ENCODE results near the gene LASP1.

DNA sequence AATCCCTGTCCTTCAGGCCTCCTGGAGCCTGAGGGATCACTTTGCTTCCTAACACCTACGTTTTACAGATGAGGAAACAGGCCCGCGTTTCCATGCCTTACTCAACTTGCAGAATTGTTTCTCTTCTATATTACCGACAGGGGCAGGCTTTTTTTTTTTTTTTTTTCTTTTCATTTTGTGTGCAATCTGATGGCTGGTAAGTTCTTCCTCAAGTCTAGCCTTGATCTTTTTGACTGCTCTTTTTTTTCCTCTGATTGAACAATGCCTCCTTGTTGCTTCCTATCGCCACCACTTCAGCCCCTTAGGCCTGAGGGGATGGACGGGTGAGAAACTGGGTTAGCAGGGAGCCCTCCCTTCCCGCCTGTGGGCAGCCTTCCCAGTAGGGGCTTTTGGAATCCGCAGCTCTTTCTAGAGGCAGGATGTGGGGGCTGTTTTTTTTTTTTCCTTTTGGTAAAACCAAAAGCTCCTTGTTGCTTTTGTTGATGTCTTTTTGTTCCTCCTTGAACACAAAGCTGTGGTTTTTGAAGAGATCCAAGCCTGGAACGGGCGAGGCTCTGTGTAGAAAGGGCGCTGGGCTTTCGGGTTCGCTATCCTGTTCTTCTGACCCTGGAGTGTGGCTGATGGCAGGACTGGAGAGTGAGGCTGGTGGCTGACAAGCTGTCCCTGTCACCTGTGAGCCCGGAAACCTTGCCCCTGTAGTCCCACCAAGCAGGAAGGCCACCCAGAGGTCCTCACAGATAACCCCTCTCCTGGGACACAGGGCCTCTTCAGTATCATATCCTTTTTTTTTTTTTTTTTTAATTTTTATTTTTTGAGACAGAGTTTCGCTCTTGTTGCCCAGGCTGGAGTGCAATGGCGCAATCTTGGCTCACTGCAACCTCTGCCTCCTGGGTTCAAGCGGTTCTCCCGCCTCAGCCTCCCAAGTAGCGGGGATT, 14.0 kb downstream of the LASP1 start:
- TF ChIP-seq, protein P1, sequence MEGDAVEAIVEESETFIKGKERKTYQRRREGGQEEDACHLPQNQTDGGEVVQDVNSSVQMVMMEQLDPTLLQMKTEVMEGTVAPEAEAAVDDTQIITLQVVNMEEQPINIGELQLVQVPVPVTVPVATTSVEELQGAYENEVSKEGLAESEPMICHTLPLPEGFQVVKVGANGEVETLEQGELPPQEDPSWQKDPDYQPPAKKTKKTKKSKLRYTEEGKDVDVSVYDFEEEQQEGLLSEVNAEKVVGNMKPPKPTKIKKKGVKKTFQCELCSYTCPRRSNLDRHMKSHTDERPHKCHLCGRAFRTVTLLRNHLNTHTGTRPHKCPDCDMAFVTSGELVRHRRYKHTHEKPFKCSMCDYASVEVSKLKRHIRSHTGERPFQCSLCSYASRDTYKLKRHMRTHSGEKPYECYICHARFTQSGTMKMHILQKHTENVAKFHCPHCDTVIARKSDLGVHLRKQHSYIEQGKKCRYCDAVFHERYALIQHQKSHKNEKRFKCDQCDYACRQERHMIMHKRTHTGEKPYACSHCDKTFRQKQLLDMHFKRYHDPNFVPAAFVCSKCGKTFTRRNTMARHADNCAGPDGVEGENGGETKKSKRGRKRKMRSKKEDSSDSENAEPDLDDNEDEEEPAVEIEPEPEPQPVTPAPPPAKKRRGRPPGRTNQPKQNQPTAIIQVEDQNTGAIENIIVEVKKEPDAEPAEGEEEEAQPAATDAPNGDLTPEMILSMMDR (IDR thresholded peaks at IDR 0.05), result no peak
- no peak for TF ChIP-seq POLR2A (IDR thresholded peaks at IDR 0.05)

Measured in ovary (tissue), 3 donors.